GM12878 (cell line): ENCODE results near the gene KLHL35. TPM values are rescaled to one million over a fixed set of nuclear protein-coding genes. Genes with fewer than 3 reads are reported as not detected.

Experiments used
- ATAC-seq: fragments of 200-7000 bp; cut with Tn5 transposase; 3 replicates; pipeline ENCODE4 v1.9.1; 2020; ENCODE audit warnings: mild to moderate bottlenecking, moderate library complexity
- BruUV-seq: library from RNA; stranded (reverse); fragments of 400-500 nt; replicated peaks from 2 replicates; lab custom pipeline; 2021; lab: Mats Ljungman, UMichigan
- CTCF ChIA-PET: fragments of 300-600 bp; sonication (Branson Sonifier 250); formaldehyde crosslinking; extraction: SDS; loops from one replicate; lab custom pipeline; 2021; ENCODE audit warnings: inconsistent platforms; lab: Yijun Ruan, JAX
- POLR2A ChIA-PET: fragments of 350-600 bp; formaldehyde crosslinking; extraction: SDS; loops from one replicate; lab custom pipeline; 2021; ENCODE audit warnings: inconsistent platforms; lab: Charles Lee
- RAD21 ChIA-PET: fragments of 300-600 bp; sonication (Branson Sonifier 250); formaldehyde crosslinking; loops from one replicate; lab custom pipeline; 2023; ENCODE audit warnings: antibody characterized with exemption; ENCODE audit not compliant: unreplicated experiment; lab: Charles Lee
- SMC1A ChIA-PET: fragments of 300-600 bp; sonication (Branson Sonifier 250); formaldehyde crosslinking; loops from one replicate; lab custom pipeline; 2023; ENCODE audit not compliant: unreplicated experiment, uncharacterized antibody; lab: Charles Lee
- DNase-seq: peaks from one replicate; pipeline ENCODE4 v3.0.0-alpha.2; 2011; ENCODE audit warnings: low read depth, low spot score
- FAIRE-seq: peaks from 3 replicates; lab custom pipeline; 2011; peaks lifted over from hg19 to GRCh38; lab: Jason Lieb, UNC
- H2AFZ ChIP-seq: 2 replicates; pipeline ENCODE4 v1.6.0; 2011; ENCODE audit warnings: low read depth, low read length, control low read depth; ENCODE audit not compliant: control insufficient read depth
- H3K27ac ChIP-seq: 2 replicates; pipeline ENCODE4 v1.5.1; 2011; ENCODE audit warnings: control low read depth; ENCODE audit not compliant: control insufficient read depth, insufficient read depth
- H3K27me3 ChIP-seq, 2 experiments: replicated peaks in 1 of 2; 2 replicates each; pipeline versions ENCODE4 v1.6.0 to v1.6.1; 2011; ENCODE audit warnings: low read length in 1 of 2; ENCODE audit not compliant: control insufficient read depth in 2 of 2, insufficient read depth in 2 of 2
- H3K36me3 ChIP-seq, 2 experiments: 2 replicates each; pipeline ENCODE4 v1.5.1; 2011; ENCODE audit warnings: low read length in 1 of 2; ENCODE audit not compliant: control insufficient read depth in 2 of 2, insufficient read depth in 2 of 2
- H3K4me1 ChIP-seq: 2 replicates; pipeline ENCODE4 v1.6.1; 2011; ENCODE audit warnings: mild to moderate bottlenecking, low read length, moderate library complexity, mixed read lengths; ENCODE audit not compliant: control insufficient read depth, insufficient read depth
- H3K4me2 ChIP-seq: 2 replicates; pipeline ENCODE4 v1.6.0; 2011; ENCODE audit warnings: control low read depth; ENCODE audit not compliant: control insufficient read depth, insufficient read depth
- H3K4me3 ChIP-seq: fragments of 200-600 bp; sonication (generic); 2 replicates; pipeline ENCODE4 v1.5.1; 2016
- H3K79me2 ChIP-seq: 2 replicates; pipeline ENCODE4 v1.6.0; 2011; ENCODE audit warnings: low read length; ENCODE audit not compliant: control insufficient read depth, insufficient read depth
- H3K9ac ChIP-seq: 2 replicates; pipeline ENCODE4 v1.8.0; 2011; ENCODE audit warnings: low read length, control low read depth, mixed read lengths; ENCODE audit not compliant: control insufficient read depth, insufficient read depth
- H3K9me3 ChIP-seq: replicated peaks from 3 replicates; pipeline ENCODE4 v1.5.1; 2011; ENCODE audit warnings: mild to moderate bottlenecking, low read length; ENCODE audit not compliant: control insufficient read depth, insufficient read depth
- H4K20me1 ChIP-seq: 2 replicates; pipeline ENCODE4 v1.6.0; 2011; ENCODE audit not compliant: control insufficient read depth, insufficient read depth
- NFIC ChIP-seq: IDR thresholded peaks from 2 replicates; pipeline ENCODE4 v1.6.1; 2012; ENCODE audit warnings: low read depth, mild to moderate bottlenecking, inconsistent platforms, low read length, moderate library complexity
- PBX3 ChIP-seq: IDR thresholded peaks from 2 replicates; pipeline ENCODE4 v1.6.1; 2011; ENCODE audit warnings: mild to moderate bottlenecking, low read depth, low read length, moderate library complexity; ENCODE audit not compliant: insufficient replicate concordance
- TCF7 ChIP-seq: IDR thresholded peaks from 2 replicates; pipeline ENCODE4 v1.6.1; 2014; ENCODE audit warnings: antibody characterized with exemption, borderline replicate concordance
- ZBTB40 ChIP-seq: fragments of 450-650 bp; IDR thresholded peaks from 2 replicates; pipeline ENCODE4 v1.6.1; 2016; ENCODE audit warnings: mild to moderate bottlenecking, moderate library complexity, borderline replicate concordance
- ZNF384 ChIP-seq: IDR thresholded peaks from 2 replicates; pipeline ENCODE4 v1.6.1; 2012; ENCODE audit warnings: low read depth, mild to moderate bottlenecking, low read length, improper control_type of control experiment, borderline replicate concordance
- ZNF592 ChIP-seq: fragments of 450-650 bp; IDR thresholded peaks from 2 replicates; pipeline ENCODE4 v1.6.1; 2017; ENCODE audit warnings: mild to moderate bottlenecking, moderate library complexity
- WGBS: methylation state at CpG from one replicate; pipeline ENCODE4 v1.1.6; 2016; ENCODE audit warnings: low lambda C conversion rate; ENCODE audit not compliant: insufficient replicate concordance, insufficient coverage; ENCODE audit errors: missing lambda C conversion rate; 5-methylcytosine and 5-hydroxymethylcytosine counted together
- in situ Hi-C: fragments of 300-500 bp; cut with MboI; formaldehyde crosslinking; loops from 9 replicates; pipeline ENCODE4 v1.14.3; 2018; ENCODE audit warnings: mixed read lengths
- intact Hi-C: fragments of 100-400 bp; cut with micrococcal nuclease; formaldehyde crosslinking; loops from one replicate; pipeline ENCODE4 v1.14.2; 2022; ENCODE audit not compliant: unreplicated experiment
- polyA plus RNA-seq, 11 experiments: library from polyadenylated mRNA; depleted of rRNA in 4 of 11; unstranded in 6 of 11; stranded (reverse) in 5 of 11; fragments of >200 nt; fragmentation: Nextera tagmentation in 4 of 11; fragmentation: Illumina TruSeq in 1 of 11; extraction: Ambion mirVana in 4 of 11; extraction: Trizol in 1 of 11; gene quantifications; 1 replicate in 1 of 11; 2 replicates in 10 of 11; pipeline versions ENCODE4 v1.2.1 to v1.2.3, GENCODE V29; 2011 to 2016; ENCODE audit warnings: inconsistent platforms in 2 of 11, missing spikeins in 2 of 11, low read depth in 1 of 11
- total RNA-seq, 4 experiments: library from RNA; depleted of rRNA in 3 of 4; stranded (reverse); fragments of >200 nt in 3 of 4; fragmentation: Illumina TruSeq in 1 of 4; extraction: Trizol in 1 of 4; gene quantifications; 2 replicates each; pipeline versions ENCODE4 v1.2.1 to v1.2.3, GENCODE V29; 2013 to 2021

Gene KLHL35
- total and polyA plus RNA-seq, 10 of the 15 experiments (the other 5 are each of a cell fraction or from before 2014, with no cell fraction given), result 0.04 to 0.34 (median 0.13) TPM; not detected in 1

- TF ChIP-seq TCF7, result no peak
- TF ChIP-seq NFIC, result no peak
- TF ChIP-seq ZNF384, result no peak
- TF ChIP-seq ZNF592, result no peak
- TF ChIP-seq ZBTB40, result no peak
- no peak for TF ChIP-seq PBX3
- BruUV-seq, result no TSS peak
- ChIA-PET CTCF (interaction anchor here (0.9 kb wide), 2 partner anchors 11 to 63 kb away, joined by 3 read pairs; partner anchors contain the start of gene GDPD5), SMC1A (interaction anchor here (0.8 kb wide), 1 partner anchor 45 kb away, joined by 3 read pairs; no protein-coding TSS in a partner anchor), POLR2A (no interaction called here), RAD21 (interaction anchor here (0.7 kb wide), 1 partner anchor 69 kb away, joined by 3 read pairs; no protein-coding TSS in a partner anchor)
- H2AFZ ChIP-seq, result no peak overlapping the region
- no peak for FAIRE-seq
- H3K27ac ChIP-seq, result no peak overlapping the region
- H3K79me2 ChIP-seq, result no peaks in the 10 kb centered on the region
- in situ Hi-C loops, result no loop called here
- 73% methylated on average over 5 of the region's 5 CpGs for WGBS
- no peaks in the 10 kb centered on the region for H3K27me3 ChIP-seq
- DNase-seq, result no peak
- no peaks in the 10 kb centered on the region for H3K36me3 ChIP-seq
- intact Hi-C loops, result no loop called here
- no peaks in the 10 kb centered on the region for H4K20me1 ChIP-seq
- no peak overlapping the region for H3K9ac ChIP-seq
- H3K9me3 ChIP-seq, result no peaks in the 10 kb centered on the region
- no peak for ATAC-seq
- H3K4me1 ChIP-seq, result no peaks in the 10 kb centered on the region
- no peak overlapping the region for H3K4me2 ChIP-seq
- H3K4me3 ChIP-seq, result no peak overlapping the region
These were observed 29.2 kb upstream of the KLHL35 start for GRCh38 chr11:75462117-75462653.
